Measurements from ENCODE around the gene HIGD2A.

DNA sequence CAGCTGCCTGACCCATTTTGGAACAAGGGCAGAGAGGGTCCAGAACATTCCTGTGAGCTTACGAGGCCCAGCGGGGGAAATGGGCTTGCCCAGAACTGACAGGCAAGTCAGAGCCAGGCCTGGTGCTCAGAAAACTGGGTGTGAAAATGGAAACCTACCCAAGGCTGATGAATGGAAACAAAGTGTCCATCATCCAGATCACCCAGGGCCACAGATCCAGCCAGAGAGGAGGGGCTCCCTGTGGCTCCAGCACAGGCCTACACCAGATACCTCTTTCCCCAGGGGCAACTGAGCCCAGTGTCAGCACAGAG is 24.7 kb downstream of the HIGD2A start:
- TF ChIP-seq KDM4B (IDR thresholded peaks at IDR 0.05; ENCODE audit: borderline replicate concordance in 2 of 2, low read depth in 1 of 2) (no peak), ETV1 (tag; conservative IDR thresholded peaks at IDR 0.05; ENCODE audit: low read depth) (no peak), ATF1 (CRISPR knock-in tag; IDR thresholded peaks at IDR 0.05) (no peak), ATF1 (tag; IDR thresholded peaks at IDR 0.05) (no peak), MIER1 (IDR thresholded peaks at IDR 0.05; ENCODE audit: low read depth) (no peak), CTCF (IDR thresholded peaks at IDR 0.05 in 2 of 3, conservative IDR thresholded peaks at IDR 0.05 in 1 of 3; ENCODE audit: insufficient read depth in 2 of 3, low read depth in 1 of 3, low read length in 3 of 3) (no peak), EZH2 (IDR thresholded peaks at IDR 0.05; ENCODE audit: borderline replicate concordance, low read depth, low read length) (no peak), EHMT2 (IDR thresholded peaks at IDR 0.05) (no peak), PRMT5 (CRISPR knock-in tag; IDR thresholded peaks at IDR 0.05) (no peak), XRCC5 (IDR thresholded peaks at IDR 0.05; ENCODE audit: low read depth, low read length) (no peak), TBP (optimal IDR thresholded peaks at IDR 0.05; ENCODE audit: low read depth, low read length) (no peak), SIX5 (IDR thresholded peaks at IDR 0.05; ENCODE audit: borderline replicate concordance in 1 of 2, insufficient read depth in 1 of 2, low read depth in 1 of 2, low read length in 2 of 2) (no peak), MAZ (CRISPR knock-in tag; conservative IDR thresholded peaks at IDR 0.05 in 1 of 2, IDR thresholded peaks at IDR 0.05 in 1 of 2) (no peak), POLR2A (conservative IDR thresholded peaks at IDR 0.05) (no peak)
